H1 (cell line): ENCODE measurements around the gene STK16.

Experiments used
- CEBPB ChIP-seq: IDR thresholded peaks from 2 replicates; pipeline ENCODE4 v1.6.1; 2012; ENCODE audit warnings: low read depth, low read length
- CHD2 ChIP-seq: IDR thresholded peaks from 2 replicates; pipeline ENCODE4 v1.6.1; 2012; ENCODE audit warnings: low read length, improper control_type of control experiment
- EP300 ChIP-seq, 2 experiments: IDR thresholded peaks; 1 replicate in 1 of 2; 2 replicates in 1 of 2; pipeline ENCODE4 v1.6.1; 2011 to 2012; ENCODE audit warnings: low read depth in 2 of 2, low read length in 2 of 2, mild to moderate bottlenecking in 2 of 2, borderline replicate concordance in 1 of 2, inconsistent platforms in 1 of 2, moderate library complexity in 1 of 2
- EZH2 ChIP-seq: fragments of 200-600 bp; sonication (generic); IDR thresholded peaks from 2 replicates; pipeline ENCODE4 v1.7.1; 2012; ENCODE audit warnings: low read depth, mild to moderate bottlenecking, moderate library complexity, low read length, inconsistent platforms; ENCODE audit not compliant: severe bottlenecking
- GTF2F1 ChIP-seq: IDR thresholded peaks from 2 replicates; pipeline ENCODE4 v1.6.1; 2012; ENCODE audit warnings: low read depth, low read length, improper control_type of control experiment, borderline replicate concordance
- HDAC6 ChIP-seq: IDR thresholded peaks from one replicate; pipeline ENCODE4 v1.7.1; 2012; ENCODE audit warnings: low read depth, mild to moderate bottlenecking, inconsistent platforms, low read length, moderate library complexity
- POLR2AphosphoS5 ChIP-seq: IDR thresholded peaks from 2 replicates; pipeline ENCODE4 v1.6.1; 2011; ENCODE audit warnings: low read depth, low read length
- RAD21 ChIP-seq, 2 experiments: IDR thresholded peaks in 1 of 2; conservative IDR thresholded peaks in 1 of 2; 2 replicates each; pipeline ENCODE4 v1.6.1; 2011; ENCODE audit warnings: low read depth in 2 of 2, low read length in 2 of 2, improper control_type of control experiment in 1 of 2, inconsistent platforms in 1 of 2, mild to moderate bottlenecking in 1 of 2, moderate library complexity in 1 of 2
- SP1 ChIP-seq: IDR thresholded peaks from 2 replicates; pipeline ENCODE4 v1.6.1; 2011; ENCODE audit warnings: low read depth, low read length
- TAF1 ChIP-seq: IDR thresholded peaks from 2 replicates; pipeline ENCODE4 v1.6.1; 2011; ENCODE audit warnings: mild to moderate bottlenecking, low read depth, low read length
- TBP ChIP-seq: IDR thresholded peaks from 2 replicates; pipeline ENCODE4 v1.6.1; 2011; ENCODE audit warnings: low read depth, low read length, improper control_type of control experiment
- ZNF274 ChIP-seq: IDR thresholded peaks from 2 replicates; pipeline ENCODE4 v1.7.0; 2012; ENCODE audit warnings: low read length, borderline replicate concordance; ENCODE audit errors: extremely low read depth
- TF ChIP-seq, protein P1 (sequence below), 3 experiments: IDR thresholded peaks; 1 replicate in 2 of 3; 2 replicates in 1 of 3; pipeline versions ENCODE4 v1.5.1 to v1.6.1; 2011; ENCODE audit warnings: low read length in 3 of 3, mild to moderate bottlenecking in 3 of 3, inconsistent platforms in 2 of 3, low read depth in 1 of 3, moderate library complexity in 1 of 3; ENCODE audit not compliant: insufficient read depth in 1 of 3; ENCODE audit errors: control extremely low read depth in 1 of 3
- TF ChIP-seq, protein P2 (sequence below): IDR thresholded peaks from 2 replicates; pipeline ENCODE4 v1.6.1; 2012; ENCODE audit warnings: inconsistent platforms

GRCh38 chr2:219287580-219288265, 42.4 kb downstream of the STK16 start:
- TF ChIP-seq, protein P1, sequence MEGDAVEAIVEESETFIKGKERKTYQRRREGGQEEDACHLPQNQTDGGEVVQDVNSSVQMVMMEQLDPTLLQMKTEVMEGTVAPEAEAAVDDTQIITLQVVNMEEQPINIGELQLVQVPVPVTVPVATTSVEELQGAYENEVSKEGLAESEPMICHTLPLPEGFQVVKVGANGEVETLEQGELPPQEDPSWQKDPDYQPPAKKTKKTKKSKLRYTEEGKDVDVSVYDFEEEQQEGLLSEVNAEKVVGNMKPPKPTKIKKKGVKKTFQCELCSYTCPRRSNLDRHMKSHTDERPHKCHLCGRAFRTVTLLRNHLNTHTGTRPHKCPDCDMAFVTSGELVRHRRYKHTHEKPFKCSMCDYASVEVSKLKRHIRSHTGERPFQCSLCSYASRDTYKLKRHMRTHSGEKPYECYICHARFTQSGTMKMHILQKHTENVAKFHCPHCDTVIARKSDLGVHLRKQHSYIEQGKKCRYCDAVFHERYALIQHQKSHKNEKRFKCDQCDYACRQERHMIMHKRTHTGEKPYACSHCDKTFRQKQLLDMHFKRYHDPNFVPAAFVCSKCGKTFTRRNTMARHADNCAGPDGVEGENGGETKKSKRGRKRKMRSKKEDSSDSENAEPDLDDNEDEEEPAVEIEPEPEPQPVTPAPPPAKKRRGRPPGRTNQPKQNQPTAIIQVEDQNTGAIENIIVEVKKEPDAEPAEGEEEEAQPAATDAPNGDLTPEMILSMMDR (IDR thresholded peaks at IDR 0.05; ENCODE audit: control extremely low read depth in 1 of 3, insufficient read depth in 1 of 3, low read depth in 1 of 3, low read length in 3 of 3) = no peak
- no peak for TF ChIP-seq RAD21 (IDR thresholded peaks at IDR 0.05 in 1 of 2, conservative IDR thresholded peaks at IDR 0.05 in 1 of 2; ENCODE audit: low read depth in 2 of 2, low read length in 2 of 2)
- TF ChIP-seq, protein P2, sequence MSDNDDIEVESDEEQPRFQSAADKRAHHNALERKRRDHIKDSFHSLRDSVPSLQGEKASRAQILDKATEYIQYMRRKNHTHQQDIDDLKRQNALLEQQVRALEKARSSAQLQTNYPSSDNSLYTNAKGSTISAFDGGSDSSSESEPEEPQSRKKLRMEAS = no peak
- TF ChIP-seq ZNF274 = no peak
- no peak for TF ChIP-seq CHD2
- no peak for TF ChIP-seq TAF1
- no peak for TF ChIP-seq CEBPB
- TF ChIP-seq HDAC6 = no peak
- no peak for TF ChIP-seq EZH2
- no peak for TF ChIP-seq TBP
- no peak for TF ChIP-seq POLR2AphosphoS5
- TF ChIP-seq GTF2F1 = no peak
- TF ChIP-seq SP1 = no peak
- TF ChIP-seq EP300 (IDR thresholded peaks at IDR 0.05; ENCODE audit: borderline replicate concordance in 1 of 2, low read depth in 2 of 2, low read length in 2 of 2) = no peak
